Cardiac muscle cell (in vitro differentiated cells and primary cell): ENCODE data around the gene TMUB2. TPM values are rescaled to one million over a fixed set of nuclear protein-coding genes. Genes with fewer than 3 reads are reported as not detected.

ENCODE experiments used
- DNase-seq, 2 donors: peaks; one replicate each; pipeline versions ENCODE4 v3.0.0 to v3.0.0-alpha.2; 2010 to 2017; ENCODE audit warnings: low read depth in 1 of 2, low spot score in 1 of 2
- H3K27ac ChIP-seq: fragments of 200-600 bp; sonication (generic); 2 replicates; pipeline ENCODE4 v1.5.1; 2016
- H3K27me3 ChIP-seq: fragments of 200-600 bp; sonication (generic); 2 replicates; pipeline ENCODE4 v1.6.0; 2016; ENCODE audit warnings: control low read depth
- H3K36me3 ChIP-seq: fragments of 200-600 bp; sonication (generic); 2 replicates; pipeline ENCODE4 v1.5.1; 2016; ENCODE audit warnings: control low read depth
- H3K4me1 ChIP-seq: fragments of 200-600 bp; sonication (generic); 2 replicates; pipeline ENCODE4 v1.8.1; 2017; ENCODE audit warnings: low read depth, mild to moderate bottlenecking, mixed run types
- H3K4me3 ChIP-seq: fragments of 200-600 bp; sonication (generic); 2 replicates; pipeline ENCODE4 v1.5.1; 2016; ENCODE audit warnings: mild to moderate bottlenecking
- H3K9me3 ChIP-seq: fragments of 200-600 bp; sonication (generic); 2 replicates; pipeline ENCODE4 v1.5.1; 2017; ENCODE audit warnings: low read depth, mild to moderate bottlenecking, control low read depth
- CTCF ChIP-seq: IDR thresholded peaks from 2 replicates; pipeline ENCODE4 v1.5.1; 2012; ENCODE audit warnings: low read depth, mild to moderate bottlenecking, low read length
- polyA plus RNA-seq: library from polyadenylated mRNA; unstranded; fragments of >200 nt; fragmentation: Nextera tagmentation; extraction: Ambion mirVana; gene quantifications from 2 replicates; pipeline ENCODE4 v1.2.1, GENCODE V29; 2016
- total RNA-seq: library from RNA; depleted of rRNA; stranded (reverse); fragments of >200 nt; gene quantifications from 2 replicates; pipeline ENCODE4 v1.2.3, GENCODE V29; 2016

TMUB2 gene
- total and polyA plus RNA-seq, 2 experiments from 2014 or later: 40.5 to 43.9 TPM

DNA sequence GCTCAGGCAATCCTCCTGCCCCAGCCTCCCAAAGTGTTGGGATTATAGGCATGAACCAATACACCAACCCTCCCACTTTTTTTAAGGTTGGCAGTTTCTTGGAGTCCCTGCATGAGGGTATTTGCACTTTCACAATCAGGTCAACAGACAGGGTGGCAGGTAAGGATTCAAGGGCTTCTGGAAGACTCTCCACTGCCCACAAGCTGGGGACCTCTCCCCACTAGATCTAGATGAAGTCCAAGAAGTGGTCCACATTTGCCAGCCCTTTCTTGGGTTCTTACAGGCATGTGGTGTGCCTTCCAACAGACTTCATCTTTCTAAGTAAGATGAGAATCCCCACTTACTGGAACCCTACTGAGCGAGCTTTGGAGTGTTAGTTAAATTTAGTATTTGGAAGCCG, 12.3 kb upstream of the TMUB2 start:
- no peaks in the 10 kb centered on the region for H3K27me3 ChIP-seq
- H3K36me3 ChIP-seq: peaks cover 4% of the 10 kb centered on the region
- H3K4me3 ChIP-seq: no peak overlapping the region
- no peak overlapping the region for H3K27ac ChIP-seq
- DNase-seq: no peak
- H3K4me1 ChIP-seq: peaks cover 16% of the 10 kb centered on the region
- no peak for TF ChIP-seq CTCF
- H3K9me3 ChIP-seq: no peaks in the 10 kb centered on the region

DNA sequence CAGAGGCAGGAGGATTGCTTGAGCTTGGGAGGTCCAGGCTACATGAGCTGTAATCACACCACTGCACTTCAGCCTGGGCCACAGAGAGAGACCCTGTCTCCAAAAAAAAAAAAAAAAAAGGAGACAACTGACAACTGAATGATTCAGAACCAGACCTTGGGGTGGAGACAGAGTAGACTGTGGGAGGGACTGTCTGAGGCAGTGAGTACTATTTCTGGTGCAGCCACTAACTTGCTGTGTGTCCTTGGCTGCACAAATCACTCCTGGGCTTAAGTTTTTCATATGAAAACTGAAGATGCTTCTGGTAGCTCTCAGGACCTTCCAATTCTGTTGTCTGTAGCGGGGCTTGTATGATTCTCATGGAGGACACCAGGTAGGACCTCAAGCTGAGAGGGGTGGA, 10.5 kb upstream of the TMUB2 start:
- no peak for TF ChIP-seq CTCF
- Histone ChIP-seq H3K27ac (no peak overlapping the region), H3K36me3 (peaks cover 4% of the 10 kb centered on the region), H3K4me3 (no peak overlapping the region), H3K9me3 (no peaks in the 10 kb centered on the region), H3K4me1 (peaks cover 4% of the 10 kb centered on the region), H3K27me3 (no peaks in the 10 kb centered on the region)
- no peak for DNase-seq

DNA sequence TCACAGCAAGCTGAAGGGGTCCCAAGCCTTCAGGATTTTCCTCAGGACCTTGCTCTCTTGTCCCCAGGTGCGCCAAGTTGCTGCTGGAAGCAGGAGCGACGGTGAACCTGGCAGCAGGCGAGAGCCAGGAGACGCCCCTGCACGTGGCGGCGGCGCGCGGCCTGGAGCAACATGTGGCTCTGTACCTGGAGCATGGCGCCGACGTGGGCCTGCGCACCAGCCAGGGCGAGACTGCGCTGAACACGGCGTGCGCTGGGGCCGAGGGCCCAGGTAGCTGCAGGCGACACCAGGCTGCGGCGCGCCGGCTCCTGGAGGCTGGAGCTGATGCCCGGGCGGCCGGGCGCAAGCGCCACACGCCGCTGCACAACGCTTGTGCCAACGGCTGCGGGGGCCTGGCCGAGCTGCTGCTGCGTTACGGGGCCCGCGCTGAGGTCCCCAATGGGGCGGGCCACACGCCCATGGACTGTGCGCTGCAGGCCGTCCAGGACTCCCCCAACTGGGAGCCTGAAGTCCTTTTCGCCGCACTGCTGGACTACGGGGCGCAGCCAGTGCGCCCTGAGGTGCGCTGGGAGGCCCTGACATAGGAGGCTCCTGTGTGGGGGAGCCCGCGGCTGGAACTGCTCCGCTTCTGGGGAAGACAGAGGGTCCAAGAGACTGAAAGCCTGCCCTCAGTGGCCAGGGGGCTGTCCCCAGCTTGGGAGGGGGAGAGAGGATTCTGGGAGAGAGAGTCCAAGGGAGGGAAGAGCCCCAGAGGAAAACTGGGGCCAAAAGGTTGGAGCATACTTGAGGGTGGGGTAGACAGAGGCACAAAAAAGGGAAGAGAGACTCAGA, 9.9 kb upstream of the TMUB2 start:
- no peak overlapping the region for H3K27ac ChIP-seq
- H3K9me3 ChIP-seq: no peaks in the 10 kb centered on the region
- no peaks in the 10 kb centered on the region for H3K27me3 ChIP-seq
- DNase-seq: no peak
- peaks cover 4% of the 10 kb centered on the region for H3K36me3 ChIP-seq
- TF ChIP-seq CTCF: no peak
- no peaks in the 10 kb centered on the region for H3K4me1 ChIP-seq
- H3K4me3 ChIP-seq: no peak overlapping the region

DNA sequence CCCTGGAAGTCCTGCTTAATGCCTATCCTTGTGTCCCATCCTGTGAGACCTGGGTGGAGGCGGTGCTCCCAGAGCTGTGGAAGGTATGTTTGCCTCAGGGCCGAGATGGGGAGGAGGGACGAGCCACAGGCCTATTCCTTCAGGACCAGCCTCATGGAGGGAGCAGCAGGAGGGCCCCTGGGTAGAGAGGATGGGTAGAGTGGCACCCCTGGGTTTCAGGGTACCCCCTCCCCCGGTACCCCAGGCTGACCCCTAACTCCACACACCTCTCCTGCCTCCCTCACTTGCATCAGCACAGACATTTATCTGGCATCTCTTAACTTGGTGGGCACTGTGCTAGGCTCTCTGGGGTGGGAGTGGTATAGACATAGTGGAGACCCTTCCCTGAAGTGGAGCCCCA, 9.1 kb upstream of the TMUB2 start:
- TF ChIP-seq CTCF: no peak
- Histone ChIP-seq H3K27me3 (no peaks in the 10 kb centered on the region), H3K4me1 (no peaks in the 10 kb centered on the region), H3K9me3 (no peaks in the 10 kb centered on the region), H3K4me3 (no peak overlapping the region), H3K27ac (no peak overlapping the region), H3K36me3 (peaks cover 4% of the 10 kb centered on the region)
- no peak for DNase-seq

GRCh38 chr17:44178133-44178532, 8.6 kb upstream of the TMUB2 start:
- Histone ChIP-seq H3K27ac (no peak overlapping the region), H3K36me3 (peaks cover 4% of the 10 kb centered on the region), H3K4me1 (no peaks in the 10 kb centered on the region), H3K27me3 (no peaks in the 10 kb centered on the region), H3K4me3 (no peak overlapping the region), H3K9me3 (no peaks in the 10 kb centered on the region)
- DNase-seq: no peak
- TF ChIP-seq CTCF: no peak
